NCI-H526 treated with DMSO at 0.1 percent for 48 hours (cell line): ENCODE measurements around the gene FHAD1.
"Not testable (repeated sequence)": the region's sequence is repeated elsewhere in the genome, so short reads cannot be mapped to it uniquely, and the experiment has no call there.

Experiments
- DNase-seq: peaks from one replicate; lab custom pipeline; 2025; lab: John Stamatoyannopoulos, UW

FHAD1 gene

GRCh38 chr1:15276691-15277446, 29.8 kb downstream of the FHAD1 start:
- no peak for DNase-seq

DNA sequence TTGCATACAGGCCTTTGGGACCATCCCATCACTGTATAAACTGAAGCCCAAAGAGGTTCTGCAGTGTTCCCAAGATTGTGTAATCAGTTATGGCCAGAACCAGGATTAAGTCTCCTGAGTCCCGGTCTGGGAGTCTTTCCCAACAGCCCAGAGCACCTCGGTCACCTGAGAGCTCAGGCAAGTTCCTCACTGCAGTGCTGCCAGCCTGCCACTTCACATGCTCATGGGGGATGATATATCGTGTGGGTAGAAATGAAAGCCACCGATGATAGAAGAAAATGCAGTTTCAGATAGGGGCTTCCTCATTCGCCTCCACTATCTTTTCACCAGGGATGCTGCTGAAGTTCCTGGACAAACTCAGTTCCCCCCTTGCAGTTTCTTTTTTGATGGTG, 30.4 kb downstream of the FHAD1 start:
- no peak for DNase-seq

DNA sequence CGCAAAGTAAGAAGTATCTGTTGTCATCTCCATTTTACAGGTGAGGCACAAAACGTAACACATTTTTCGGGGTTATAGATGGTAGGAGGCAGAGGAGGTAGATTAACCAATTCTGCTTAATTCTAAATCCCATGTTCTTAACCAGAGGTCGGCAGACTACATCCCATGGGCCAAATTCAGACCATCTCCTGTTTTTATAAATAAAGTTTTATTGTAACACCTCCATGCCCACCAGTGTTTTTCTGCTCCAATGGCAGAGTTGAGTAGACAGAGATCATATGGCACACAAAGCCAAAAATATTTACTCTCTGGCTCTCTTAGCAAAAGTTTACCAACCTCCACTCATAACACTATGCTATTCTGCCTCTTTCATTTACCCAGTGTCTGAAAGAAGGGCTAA, 30.9 kb downstream of the FHAD1 start:
- no peak for DNase-seq

DNA sequence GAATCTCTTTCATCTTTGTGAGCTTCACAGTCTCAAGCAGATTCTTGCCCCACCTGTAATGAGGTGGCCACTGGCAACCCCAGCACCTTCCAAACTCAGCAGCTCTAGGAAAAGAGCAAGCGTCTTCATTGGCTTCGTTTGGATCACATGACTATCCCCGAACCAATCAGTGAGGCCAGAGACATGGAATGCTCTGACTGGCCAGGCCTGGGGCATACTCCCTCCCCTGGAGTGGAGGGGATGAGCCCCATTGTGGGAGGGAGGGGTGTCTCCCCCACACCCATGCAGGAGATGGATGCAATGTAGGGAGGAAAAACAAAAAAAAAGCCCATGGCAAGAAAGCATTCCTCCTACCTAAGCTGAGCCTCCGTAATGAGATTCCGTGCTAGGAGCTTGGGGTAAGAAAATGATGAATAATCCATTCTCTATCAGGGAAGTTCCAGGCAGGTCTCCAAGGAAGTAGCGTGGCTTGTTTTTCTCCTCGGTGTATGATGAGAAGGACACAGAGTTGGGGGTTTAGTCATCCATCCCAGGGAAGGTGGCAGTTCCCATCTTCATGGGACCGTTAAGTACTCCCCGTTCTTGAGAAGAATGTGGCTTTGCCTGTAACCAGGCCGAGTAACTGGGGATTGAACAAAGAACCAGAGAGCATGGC, 32.7 kb downstream of the FHAD1 start:
- DNase-seq = no peak

DNA sequence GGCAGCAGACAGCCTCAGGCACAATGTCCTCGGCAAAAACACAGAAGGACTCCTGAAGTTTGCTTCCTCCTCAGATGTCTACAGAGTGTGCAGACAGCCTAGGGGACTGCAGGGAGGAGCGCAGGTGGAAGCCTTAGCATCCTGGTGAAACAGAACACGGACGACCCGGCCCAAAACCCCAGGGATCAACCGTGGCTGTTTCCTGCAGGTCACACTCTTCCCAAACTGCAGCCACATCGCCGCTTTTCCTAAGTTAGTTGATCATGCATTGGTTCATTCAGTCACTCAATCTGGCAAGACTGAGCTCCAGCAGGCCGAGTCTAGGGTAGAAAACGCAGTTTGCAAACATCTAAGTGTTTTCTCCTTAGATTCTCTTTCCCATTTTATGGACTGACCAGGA, 33.4 kb downstream of the FHAD1 start:
- DNase-seq = no peak

GRCh38 chr1:15282038-15282437, 35.0 kb downstream of the FHAD1 start:
- DNase-seq = no peak

DNA sequence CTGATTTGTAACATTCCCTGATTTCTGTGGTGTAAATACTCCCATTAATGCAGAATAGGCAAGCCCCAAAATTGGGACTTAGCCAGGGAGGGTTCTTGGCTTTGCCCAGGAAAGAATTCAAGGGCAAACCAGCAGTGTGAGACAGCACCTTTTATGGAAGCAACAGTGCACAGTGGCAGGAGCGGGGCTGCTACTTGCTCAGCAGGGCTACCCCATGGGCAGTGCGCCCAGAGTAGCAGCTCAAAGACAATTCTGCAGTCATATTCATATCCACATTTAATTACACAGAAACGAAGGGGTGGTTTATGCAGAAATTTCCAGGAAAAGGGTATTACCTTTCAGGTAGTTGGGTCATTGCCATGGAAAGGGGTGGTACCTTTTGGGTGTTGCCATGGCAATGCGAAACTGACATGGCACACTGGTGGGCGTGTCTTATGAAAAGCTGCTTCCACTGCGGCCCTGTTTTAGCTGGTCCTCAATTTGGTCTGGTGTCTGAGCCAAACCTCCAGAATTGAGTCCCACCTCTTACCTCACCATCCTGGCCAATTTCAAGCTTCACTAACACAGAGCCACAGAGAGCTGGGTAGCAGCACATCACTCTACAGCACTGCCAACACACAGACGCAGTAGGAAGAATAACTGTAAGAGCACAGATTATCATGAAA, 35.9 kb downstream of the FHAD1 start:
- DNase-seq = no peak

DNA sequence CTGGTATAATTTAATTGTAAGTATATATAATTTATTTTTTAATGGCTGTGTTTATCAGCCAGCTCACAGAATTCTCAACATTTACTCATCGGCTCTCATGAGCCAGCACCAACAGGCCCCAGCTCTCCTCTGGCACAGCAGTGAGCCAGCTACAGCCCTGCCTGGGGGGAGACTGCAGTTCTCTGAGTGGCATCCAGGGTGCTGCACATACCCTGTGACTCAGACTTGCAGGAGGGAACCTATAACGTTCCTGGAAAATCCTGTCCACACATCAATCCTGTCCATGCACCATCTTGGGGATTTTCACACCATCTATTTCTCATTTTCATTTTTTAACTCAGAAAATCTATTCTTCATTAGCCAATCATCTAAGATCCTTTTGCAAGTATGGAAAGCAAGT, 36.5 kb downstream of the FHAD1 start:
- DNase-seq = no peak

DNA sequence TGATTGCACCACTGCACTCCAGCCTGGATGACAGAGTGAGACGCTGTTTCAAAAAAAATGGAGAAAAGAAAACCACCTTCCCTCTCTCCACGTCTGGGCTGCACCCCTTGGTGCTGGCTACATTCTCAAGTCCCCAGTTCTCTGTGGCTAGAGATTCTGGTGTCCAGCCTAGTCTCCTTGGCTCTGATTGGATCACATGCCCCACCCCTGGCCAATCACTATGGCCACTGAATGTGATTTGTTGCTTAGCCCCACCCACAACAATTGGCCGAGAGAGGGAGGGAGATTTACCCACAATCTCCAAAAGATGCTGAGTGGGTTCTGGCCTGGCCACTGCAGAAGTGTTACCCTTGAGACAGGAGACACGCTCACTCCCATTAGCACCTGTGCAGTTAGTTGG, 39.4 kb downstream of the FHAD1 start:
- no peak for DNase-seq

- DNase-seq = no peak
Observed at GRCh38 chr1:15287035-15287979, 40.3 kb downstream of the FHAD1 start.

DNA sequence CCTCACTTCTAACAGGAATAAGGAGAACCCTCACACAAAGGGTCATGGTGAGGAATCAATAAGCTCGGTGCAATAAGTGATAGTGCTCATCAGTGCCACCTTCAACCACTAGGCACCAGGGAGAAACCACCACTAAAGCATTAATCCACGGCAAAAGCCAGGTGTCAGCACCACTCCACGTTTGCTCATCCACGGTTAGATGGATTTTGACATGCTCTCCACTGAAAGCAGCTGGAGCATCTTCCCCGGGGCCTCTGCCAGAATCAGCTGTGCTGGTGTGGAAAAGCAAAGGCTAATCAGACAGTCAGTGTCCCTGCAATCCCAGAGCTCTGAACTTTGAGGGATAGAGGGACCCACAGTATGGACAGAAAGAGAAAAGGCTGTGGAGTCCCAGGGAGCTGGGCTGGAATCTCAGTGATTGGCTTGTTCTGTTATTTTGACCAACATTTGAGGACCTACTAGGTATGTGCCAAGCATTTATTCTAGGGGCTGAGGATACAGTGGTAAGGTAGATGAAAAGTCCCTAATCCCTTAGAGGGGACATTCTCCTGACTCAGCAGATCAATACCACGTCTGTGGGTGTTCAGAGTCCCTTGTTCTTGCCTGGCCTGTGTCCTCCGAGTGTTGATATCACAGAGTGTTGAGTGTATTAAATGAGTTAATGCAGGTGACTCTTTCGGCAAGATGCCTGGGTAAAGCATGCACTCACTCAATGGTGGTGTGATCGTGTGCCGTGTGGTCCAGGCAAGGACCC, 41.3 kb downstream of the FHAD1 start:
- no peak for DNase-seq

- no peak for DNase-seq
Observed at GRCh38 chr1:15289251-15289651, 42.2 kb downstream of the FHAD1 start.

DNA sequence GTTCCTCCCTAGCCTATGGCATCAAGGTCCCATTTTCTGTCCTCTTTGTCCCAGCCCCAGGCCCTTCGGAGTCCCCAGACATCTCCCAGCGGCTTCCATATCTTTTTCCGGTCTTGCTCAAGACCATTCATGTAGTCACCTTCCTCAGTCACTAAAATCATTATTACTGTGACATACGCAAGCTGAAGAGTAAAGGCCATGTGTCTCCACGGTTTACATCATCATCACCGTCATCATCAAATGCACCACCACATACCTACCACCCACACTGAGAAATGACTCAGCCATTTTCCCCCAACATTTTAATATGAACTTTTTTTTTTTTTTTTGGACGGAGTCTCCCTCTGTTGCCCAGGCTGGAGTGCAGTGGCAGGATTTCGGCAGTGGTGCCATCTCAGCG, 43.4 kb downstream of the FHAD1 start:
- no peak for DNase-seq

GRCh38 chr1:15295696-15296095, 48.7 kb downstream of the FHAD1 start:
- DNase-seq = no peak

DNA sequence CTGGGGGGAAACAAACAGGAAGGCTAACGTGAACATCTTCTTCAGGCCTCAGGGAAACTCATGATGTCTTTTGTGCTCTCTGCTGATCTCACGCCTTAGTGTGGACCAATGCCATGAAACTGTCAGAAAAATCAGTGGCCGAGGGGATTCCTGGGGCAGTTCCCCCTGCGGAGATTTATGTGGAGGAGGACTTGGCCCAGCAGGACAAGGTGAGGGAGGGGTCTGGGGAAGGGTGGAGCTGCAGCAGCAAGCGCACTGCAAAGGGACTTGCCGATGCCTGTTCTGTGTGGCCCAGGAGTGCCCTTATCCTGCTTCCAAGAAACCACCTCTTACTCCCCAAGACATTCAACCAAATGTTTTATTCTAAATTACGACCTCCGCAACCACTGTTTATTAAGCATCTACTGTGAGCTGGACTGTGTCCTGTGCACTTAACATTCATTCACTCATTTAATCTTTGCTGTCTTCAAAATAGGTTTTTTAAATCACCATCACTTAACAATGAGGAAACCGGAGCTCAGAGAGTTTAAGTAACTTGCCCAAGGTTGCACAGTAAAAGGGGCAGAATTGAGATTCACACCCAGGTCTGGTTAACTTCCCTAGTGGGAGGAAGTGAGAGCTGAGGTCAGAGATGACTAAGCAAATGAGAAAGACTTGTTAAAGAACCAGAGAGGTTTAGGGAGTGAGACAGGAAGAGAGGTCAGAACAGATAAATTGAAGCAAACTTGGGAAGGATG, 49.7 kb downstream of the FHAD1 start:
- no peak for DNase-seq

GRCh38 chr1:15297975-15298374, 51.0 kb downstream of the FHAD1 start:
- DNase-seq = not testable (repeated sequence)

GRCh38 chr1:15299179-15299578, 52.2 kb downstream of the FHAD1 start:
- DNase-seq = no peak

GRCh38 chr1:15299806-15300205, 52.8 kb downstream of the FHAD1 start:
- no peak for DNase-seq

DNA sequence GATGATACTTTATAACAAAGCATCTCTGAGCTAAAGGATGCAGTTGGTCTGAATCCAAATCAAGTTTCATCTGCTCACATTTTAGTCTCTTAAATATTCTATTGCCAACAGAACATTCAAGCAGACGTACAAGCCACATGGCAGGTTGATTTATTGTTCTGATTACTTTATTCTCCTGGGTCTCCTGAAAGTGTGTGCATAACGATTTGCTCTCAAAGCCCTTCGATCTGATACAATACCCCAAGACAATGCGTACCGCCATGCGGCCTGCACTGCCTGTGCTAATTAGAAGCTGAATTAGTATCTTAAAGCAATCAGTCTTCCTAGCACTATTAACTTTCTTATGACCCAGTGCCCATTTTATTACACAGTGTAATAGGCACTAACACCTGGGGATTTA, 56.9 kb downstream of the FHAD1 start:
- DNase-seq = no peak

- peak; percentile 16 for DNase-seq
Observed at GRCh38 chr1:15304708-15305467, 57.9 kb downstream of the FHAD1 start.
